HepG2 (cell line): ENCODE results near the gene IL17RC. TPM values are rescaled to one million over a fixed set of nuclear protein-coding genes. Genes with fewer than 3 reads are reported as not detected.
A peak's percentile ranks its signal among the peaks of the same experiment; 100 is the strongest.

Experiments used
- ATF2 ChIP-seq: sonication (generic); formaldehyde crosslinking; IDR thresholded peaks from 2 replicates; pipeline ENCODE4 v1.4.0; 2020; ENCODE audit warnings: missing genetic modification reagents
- FOSL1 ChIP-seq: sonication (generic); formaldehyde crosslinking; IDR thresholded peaks from 2 replicates; pipeline ENCODE4 v1.9.0; 2021; ENCODE audit warnings: missing genetic modification reagents, borderline replicate concordance
- FOXM1 ChIP-seq: sonication (generic); formaldehyde crosslinking; IDR thresholded peaks from 2 replicates; pipeline ENCODE4 v1.5.0; 2020; ENCODE audit warnings: missing genetic modification reagents
- HNRNPLL ChIP-seq: fragments of 200-400 bp; formaldehyde crosslinking; IDR thresholded peaks from 2 replicates; pipeline ENCODE4 v1.6.1; 2017; ENCODE audit warnings: mild to moderate bottlenecking, low read depth, low read length; ENCODE audit not compliant: poor library complexity, severe bottlenecking
- IRX3 ChIP-seq: sonication (generic); formaldehyde crosslinking; IDR thresholded peaks from 2 replicates; pipeline ENCODE4 v1.8.1; 2023; ENCODE audit warnings: mild to moderate bottlenecking, low read depth, missing genetic modification reagents, borderline replicate concordance
- MEF2D ChIP-seq: sonication (generic); formaldehyde crosslinking; IDR thresholded peaks from 2 replicates; pipeline ENCODE4 v1.5.1; 2020; ENCODE audit warnings: mild to moderate bottlenecking, missing genetic modification reagents
- MTERF4 ChIP-seq: sonication (generic); formaldehyde crosslinking; IDR thresholded peaks from 2 replicates; pipeline ENCODE4 v1.8.0; 2023; ENCODE audit warnings: mild to moderate bottlenecking, missing genetic modification reagents
- PRDM10 ChIP-seq: sonication (generic); formaldehyde crosslinking; IDR thresholded peaks from 2 replicates; pipeline ENCODE4 v1.4.0; 2020; ENCODE audit warnings: low read depth, missing genetic modification reagents
- RFX3 ChIP-seq: IDR thresholded peaks from 2 replicates; pipeline ENCODE4 v1.6.1; 2016; ENCODE audit warnings: missing biosample characterization, missing genetic modification reagents
- ZBTB1 ChIP-seq: sonication (generic); formaldehyde crosslinking; IDR thresholded peaks from 2 replicates; pipeline ENCODE4 v1.4.0; 2020; ENCODE audit warnings: missing genetic modification reagents, borderline replicate concordance
- ZBTB34 ChIP-seq: sonication (generic); formaldehyde crosslinking; IDR thresholded peaks from 2 replicates; pipeline ENCODE4 v1.8.0; 2022; ENCODE audit warnings: mild to moderate bottlenecking, missing genetic modification reagents
- ZBTB38 ChIP-seq: sonication (generic); formaldehyde crosslinking; IDR thresholded peaks from 2 replicates; pipeline ENCODE4 v1.5.1; 2020; ENCODE audit warnings: mild to moderate bottlenecking, missing genetic modification reagents
- ZBTB7A ChIP-seq: sonication (generic); formaldehyde crosslinking; IDR thresholded peaks from 2 replicates; pipeline ENCODE4 v1.8.0; 2022; ENCODE audit warnings: mild to moderate bottlenecking, missing genetic modification reagents
- ZFP82 ChIP-seq: sonication (generic); formaldehyde crosslinking; IDR thresholded peaks from 2 replicates; pipeline ENCODE4 v1.5.1; 2020; ENCODE audit warnings: mild to moderate bottlenecking, missing genetic modification reagents, borderline replicate concordance
- ZNF138 ChIP-seq: sonication (generic); formaldehyde crosslinking; IDR thresholded peaks from 2 replicates; pipeline ENCODE4 v1.5.0; 2020; ENCODE audit warnings: mild to moderate bottlenecking, low read depth, missing genetic modification reagents
- ZNF143 ChIP-seq: sonication (generic); formaldehyde crosslinking; IDR thresholded peaks from 2 replicates; pipeline ENCODE4 v1.4.0; 2020; ENCODE audit warnings: missing genetic modification reagents
- ZNF274 ChIP-seq: sonication (generic); formaldehyde crosslinking; IDR thresholded peaks from 2 replicates; pipeline ENCODE4 v1.5.1; 2020; ENCODE audit warnings: mild to moderate bottlenecking, missing genetic modification reagents
- ZNF30 ChIP-seq: sonication (generic); formaldehyde crosslinking; IDR thresholded peaks from 2 replicates; pipeline ENCODE4 v1.5.0; 2020; ENCODE audit warnings: mild to moderate bottlenecking, missing genetic modification reagents
- ZNF329 ChIP-seq: sonication (generic); formaldehyde crosslinking; IDR thresholded peaks from 2 replicates; pipeline ENCODE4 v1.9.0; 2021; ENCODE audit warnings: low read depth, mild to moderate bottlenecking, missing genetic modification reagents
- ZNF441 ChIP-seq: sonication (generic); formaldehyde crosslinking; IDR thresholded peaks from 2 replicates; pipeline ENCODE4 v1.7.0; 2021; ENCODE audit warnings: missing genetic modification reagents, borderline replicate concordance
- polyA plus RNA-seq, 8 experiments: library from polyadenylated mRNA; depleted of rRNA in 3 of 8; stranded (reverse) in 7 of 8; unstranded in 1 of 8; fragments of >200 nt; fragmentation: Illumina TruSeq in 4 of 8; extraction: Trizol in 4 of 8; gene quantifications; 2 replicates each; pipeline versions ENCODE4 v1.2.1 to v1.2.3, GENCODE V29; 2011 to 2016; ENCODE audit warnings: low read depth in 4 of 8, missing spikeins in 1 of 8, mixed read lengths in 1 of 8; ENCODE audit not compliant: insufficient read depth in 1 of 8
- total RNA-seq, 5 experiments: library from RNA; depleted of rRNA; stranded (reverse); fragments of >200 nt; fragmentation: Illumina TruSeq; extraction: Trizol; gene quantifications; 2 replicates each; pipeline ENCODE4 v1.2.3, GENCODE V29; 2016; ENCODE audit warnings: low read depth in 1 of 5

The IL17RC gene
- total and polyA plus RNA-seq, 2 of the 13 experiments (the other 11 are each of a cell fraction or from before 2014, with no cell fraction given): 20.7 to 24.0 TPM

GRCh38 chr3:9946112-9947024, 29.5 kb downstream of the IL17RC start (continued):
- TF ChIP-seq ZBTB34 (CRISPR knock-in tag): no peak; the same call in 1 of the 2 replicates
- no peak for TF ChIP-seq ZBTB1 (CRISPR knock-in tag)
- TF ChIP-seq ATF2 (CRISPR knock-in tag): peak; percentile 50; the same call in 1 of the 2 replicates
- peak; percentile 23; the same call in 1 of the 2 replicates for TF ChIP-seq MEF2D (CRISPR knock-in tag)
- peak; percentile 76; the same call in 1 of the 2 replicates for TF ChIP-seq ZBTB38
- TF ChIP-seq ZNF441 (CRISPR knock-in tag): peak; percentile 62; the same call in 1 of the 2 replicates
- no peak; the same call in 1 of the 2 replicates for TF ChIP-seq MTERF4 (CRISPR knock-in tag)
- TF ChIP-seq ZBTB7A (CRISPR knock-in tag): peak; percentile 62; the same call in 1 of the 2 replicates
- no peak for TF ChIP-seq PRDM10 (CRISPR knock-in tag)
- no peak for TF ChIP-seq FOSL1 (CRISPR knock-in tag)
- TF ChIP-seq ZNF329 (CRISPR knock-in tag): peak; percentile 83; the same call in 1 of the 2 replicates
- TF ChIP-seq ZFP82: peak; percentile 10; the same call in 1 of the 2 replicates
- TF ChIP-seq HNRNPLL: peak; percentile 81
- TF ChIP-seq IRX3: no peak
- no peak; the same call in 1 of the 2 replicates for TF ChIP-seq ZNF274 (CRISPR knock-in tag)
- no peak for TF ChIP-seq ZNF30
- TF ChIP-seq FOXM1: no peak; the same call in 1 of the 2 replicates
- TF ChIP-seq ZNF138: no peak; the same call in 1 of the 2 replicates
- TF ChIP-seq RFX3 (CRISPR knock-in tag): no peak
- peak; percentile 37; the same call in 1 of the 2 replicates for TF ChIP-seq ZNF143
